KOPT-K1 (cell line): ENCODE data around the gene SYT13.
"Not testable (repeated sequence)": the region's sequence is repeated elsewhere in the genome, so short reads cannot be mapped to it uniquely, and the experiment has no call there.

Source experiments
- H3K27ac ChIP-seq: fragments of 200-600 bp; sonication (generic); 2 replicates; pipeline ENCODE4 v1.5.1; 2016; ENCODE audit warnings: antibody characterized with exemption, mild to moderate bottlenecking, low read depth, low read length; ENCODE audit not compliant: poor library complexity, severe bottlenecking
- H3K36me3 ChIP-seq: fragments of 200-600 bp; sonication (generic); 2 replicates; pipeline ENCODE4 v1.5.1; 2017; ENCODE audit warnings: antibody characterized with exemption, mild to moderate bottlenecking, low read length, moderate library complexity; ENCODE audit not compliant: insufficient read depth
- H3K9me3 ChIP-seq: fragments of 200-600 bp; sonication (generic); 2 replicates; pipeline ENCODE4 v1.5.1; 2017; ENCODE audit warnings: antibody characterized with exemption, low read length, mild to moderate bottlenecking; ENCODE audit not compliant: insufficient read depth, poor library complexity, severe bottlenecking

SYT13 gene

GRCh38 chr11:45294499-45294898 lies 8.4 kb upstream of the SYT13 start:
- Histone ChIP-seq H3K36me3 (no peaks in the 10 kb centered on the region), H3K9me3 (no peaks in the 10 kb centered on the region), H3K27ac (no peak overlapping the region)

GRCh38 chr11:45293566-45294192 lies 7.5 kb upstream of the SYT13 start:
- H3K9me3 ChIP-seq, H3K36me3 ChIP-seq, H3K27ac ChIP-seq: not testable (repeated sequence)

GRCh38 chr11:45290586-45290985 lies 4.4 kb upstream of the SYT13 start:
- H3K36me3 ChIP-seq = no peaks in the 10 kb centered on the region
- H3K9me3 ChIP-seq = peaks cover 6% of the 10 kb centered on the region
- no peak overlapping the region for H3K27ac ChIP-seq

GRCh38 chr11:45289369-45289768 lies 3.2 kb upstream of the SYT13 start:
- Histone ChIP-seq H3K9me3 (peaks cover 6% of the 10 kb centered on the region), H3K36me3 (no peaks in the 10 kb centered on the region), H3K27ac (no peak overlapping the region)

- no peaks in the 10 kb centered on the region for H3K36me3 ChIP-seq
- no peak overlapping the region for H3K27ac ChIP-seq
- H3K9me3 ChIP-seq = peaks cover 6% of the 10 kb centered on the region
These were observed 2.2 kb upstream of the SYT13 start for GRCh38 chr11:45288339-45288738.

- no peaks in the 10 kb centered on the region for H3K36me3 ChIP-seq
- peaks cover 6% of the 10 kb centered on the region for H3K9me3 ChIP-seq
- H3K27ac ChIP-seq = no peak overlapping the region
These were observed 1.3 kb upstream of the SYT13 start for GRCh38 chr11:45287316-45287903.

GRCh38 chr11:45285250-45285828 lies 802 bp downstream of the SYT13 start:
- Histone ChIP-seq H3K9me3 (peaks cover 6% of the 10 kb centered on the region), H3K36me3 (no peaks in the 10 kb centered on the region), H3K27ac (no peak overlapping the region)

GRCh38 chr11:45282081-45282480 lies 4.1 kb downstream of the SYT13 start:
- no peak overlapping the region for H3K27ac ChIP-seq
- peaks cover 12% of the 10 kb centered on the region for H3K9me3 ChIP-seq

GRCh38 chr11:45280449-45280848 lies 5.7 kb downstream of the SYT13 start:
- Histone ChIP-seq H3K27ac (no peak overlapping the region), H3K36me3 (no peaks in the 10 kb centered on the region), H3K9me3 (peaks cover 11% of the 10 kb centered on the region)

More at GRCh38 chr11:45282081-45282480, 4.1 kb downstream of the SYT13 start:
- H3K36me3 ChIP-seq = no peaks in the 10 kb centered on the region

GRCh38 chr11:45279645-45280044 lies 6.5 kb downstream of the SYT13 start:
- Histone ChIP-seq H3K36me3 (no peaks in the 10 kb centered on the region), H3K9me3 (peaks cover 11% of the 10 kb centered on the region), H3K27ac (no peak overlapping the region)

- no peaks in the 10 kb centered on the region for H3K36me3 ChIP-seq
- peaks cover 11% of the 10 kb centered on the region for H3K9me3 ChIP-seq
- no peak overlapping the region for H3K27ac ChIP-seq
These were observed 7.4 kb downstream of the SYT13 start for GRCh38 chr11:45278714-45279113.

GRCh38 chr11:45275828-45276227 lies 10.3 kb downstream of the SYT13 start:
- Histone ChIP-seq H3K27ac (no peak overlapping the region), H3K36me3 (no peaks in the 10 kb centered on the region), H3K9me3 (peaks cover 11% of the 10 kb centered on the region)

GRCh38 chr11:45274206-45274605 lies 11.9 kb downstream of the SYT13 start:
- no peak overlapping the region for H3K27ac ChIP-seq
- H3K36me3 ChIP-seq = no peaks in the 10 kb centered on the region
- peaks cover under 1% of the 10 kb centered on the region for H3K9me3 ChIP-seq

- no peaks in the 10 kb centered on the region for H3K9me3 ChIP-seq
- H3K27ac ChIP-seq = no peak overlapping the region
- no peaks in the 10 kb centered on the region for H3K36me3 ChIP-seq
These were observed 12.6 kb downstream of the SYT13 start for GRCh38 chr11:45273509-45273908.

- Histone ChIP-seq H3K9me3 (no peaks in the 10 kb centered on the region), H3K36me3 (no peaks in the 10 kb centered on the region), H3K27ac (no peak overlapping the region)
These were observed 13.4 kb downstream of the SYT13 start for GRCh38 chr11:45272701-45273100.
